NCI-H748 (cell line): ENCODE measurements around the gene RERE.
"Not testable (repeated sequence)": the region's sequence is repeated elsewhere in the genome, so short reads cannot be mapped to it uniquely, and the experiment has no call there.

ENCODE experiments used
- DNase-seq: peaks from one replicate; lab custom pipeline; 2025; ENCODE audit not compliant: unreplicated experiment; lab: John Stamatoyannopoulos, UW

The RERE gene

DNA sequence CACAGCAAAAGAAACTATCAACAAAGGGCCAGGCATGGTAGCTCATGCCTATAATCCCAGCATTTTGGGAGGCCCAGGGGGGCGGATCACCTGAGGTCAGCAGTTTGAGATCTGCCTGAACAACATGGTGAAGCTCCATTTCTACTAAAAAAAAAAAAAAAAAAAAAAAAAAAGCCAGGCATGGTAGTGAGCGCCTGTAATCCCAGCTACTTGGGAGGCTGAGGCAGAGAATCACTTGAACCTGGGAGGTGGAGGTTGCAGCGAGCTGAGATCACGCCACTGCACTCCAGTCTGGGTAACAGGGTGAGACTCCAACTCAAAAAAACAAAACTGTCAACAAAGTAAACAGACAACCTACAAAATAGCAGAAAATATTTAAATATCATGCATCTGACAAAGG lies 122.0 kb downstream of the RERE start:
- DNase-seq, result not testable (repeated sequence)

GRCh38 chr1:8693107-8693506 lies 124.3 kb downstream of the RERE start:
- no peak for DNase-seq

- no peak for DNase-seq
Observed at GRCh38 chr1:8691662-8692061, 125.8 kb downstream of the RERE start.

- DNase-seq, result no peak
Observed at GRCh38 chr1:8690253-8690525, 127.3 kb downstream of the RERE start.

DNA sequence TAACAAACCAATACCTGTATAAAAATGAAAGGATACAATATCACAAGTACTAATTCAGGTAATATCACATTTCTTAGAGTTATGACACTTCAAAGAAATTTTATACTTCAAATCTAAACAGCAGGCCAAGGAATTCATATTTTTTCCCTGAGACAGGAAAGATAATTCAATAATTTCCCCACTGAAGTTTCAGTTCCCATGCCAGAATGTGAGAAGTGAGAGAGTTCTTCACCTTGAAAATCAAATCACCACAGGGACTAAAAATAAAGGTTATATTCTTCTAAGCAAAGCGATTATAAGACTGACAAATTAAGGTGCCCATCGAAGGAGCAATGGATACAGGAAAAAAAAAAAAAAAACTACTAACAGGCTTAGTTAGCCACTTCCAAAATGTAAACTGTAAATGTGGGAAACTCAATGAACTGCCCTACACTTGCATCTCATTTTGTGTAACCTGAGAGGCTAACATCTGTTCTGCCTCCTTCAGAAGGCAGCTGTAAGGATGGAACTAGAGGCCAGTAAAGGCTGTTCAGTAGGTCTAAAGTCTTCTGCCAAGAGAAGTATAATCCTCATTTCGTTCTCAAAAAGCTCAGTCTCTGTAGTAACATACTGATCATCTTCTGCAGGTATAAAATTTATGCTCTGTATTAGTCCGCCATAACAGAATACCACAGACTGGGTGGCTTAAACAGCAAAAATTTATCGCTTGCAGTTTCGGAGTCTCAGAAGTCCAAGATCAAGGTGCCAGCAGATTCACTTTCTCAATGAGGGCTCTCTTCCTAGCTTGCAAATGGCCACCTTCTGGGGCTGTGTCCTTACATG lies 127.8 kb downstream of the RERE start:
- DNase-seq, result peak; percentile 38

- DNase-seq, result no peak
Observed at GRCh38 chr1:8687538-8687937, 129.9 kb downstream of the RERE start.

- DNase-seq, result peak; percentile 28
Observed at GRCh38 chr1:8687039-8687438, 130.4 kb downstream of the RERE start.

DNA sequence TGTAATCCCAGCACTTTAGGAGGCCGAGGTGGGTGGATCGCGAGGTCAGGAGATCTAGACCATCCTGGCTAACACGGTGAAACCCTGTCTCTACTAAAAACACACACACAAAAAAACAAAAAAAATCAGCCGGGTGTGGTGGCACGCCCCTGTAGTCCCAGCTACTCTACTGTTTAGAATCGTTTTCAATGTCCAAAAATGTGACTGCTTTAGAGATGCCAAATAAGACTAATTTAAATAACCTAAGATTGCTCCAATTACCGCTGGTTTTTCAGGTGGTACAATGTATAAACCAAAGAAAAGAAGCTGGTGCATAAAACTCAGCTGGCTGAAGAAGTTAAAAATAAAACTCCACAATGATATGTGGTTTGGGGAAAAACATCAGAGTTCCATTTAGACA lies 132.0 kb downstream of the RERE start:
- DNase-seq, result no peak

DNA sequence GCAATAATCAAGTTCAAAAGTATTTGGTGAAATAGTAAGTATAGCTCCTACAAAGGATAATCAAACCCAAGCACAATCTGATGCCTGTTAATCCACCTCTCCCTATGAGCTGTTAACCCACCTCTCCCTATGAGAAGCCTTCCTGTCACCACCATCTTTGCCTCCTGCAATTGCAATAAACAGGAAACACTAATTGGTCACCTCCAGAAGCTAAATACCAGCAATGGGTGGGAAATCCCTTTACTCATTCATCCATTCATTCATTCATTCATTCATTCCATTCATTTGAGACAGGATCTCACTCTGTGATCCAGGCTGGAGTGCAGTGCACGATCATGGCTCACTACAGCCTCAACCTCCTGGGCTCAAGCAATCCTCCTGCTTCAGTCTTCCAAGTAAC lies 132.8 kb downstream of the RERE start:
- DNase-seq, result peak; percentile 14

DNA sequence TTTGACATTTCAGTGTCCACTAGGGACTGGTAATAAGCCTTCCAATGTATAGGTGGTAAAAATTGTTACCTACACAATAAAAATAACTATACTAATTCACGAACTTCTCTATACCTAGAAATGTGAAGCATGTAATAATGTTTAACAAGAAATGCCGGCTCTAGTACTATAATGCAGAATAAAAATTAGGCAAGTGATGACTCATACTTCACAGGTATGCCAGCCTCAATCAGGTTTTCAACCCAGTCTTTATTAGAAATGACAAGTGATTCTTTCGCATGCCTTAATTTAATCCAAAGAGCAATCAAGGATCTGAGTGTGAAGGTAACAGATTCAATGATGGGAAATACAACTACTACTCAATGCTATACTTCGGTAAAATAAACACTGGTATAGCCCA lies 134.9 kb downstream of the RERE start:
- no peak for DNase-seq

DNA sequence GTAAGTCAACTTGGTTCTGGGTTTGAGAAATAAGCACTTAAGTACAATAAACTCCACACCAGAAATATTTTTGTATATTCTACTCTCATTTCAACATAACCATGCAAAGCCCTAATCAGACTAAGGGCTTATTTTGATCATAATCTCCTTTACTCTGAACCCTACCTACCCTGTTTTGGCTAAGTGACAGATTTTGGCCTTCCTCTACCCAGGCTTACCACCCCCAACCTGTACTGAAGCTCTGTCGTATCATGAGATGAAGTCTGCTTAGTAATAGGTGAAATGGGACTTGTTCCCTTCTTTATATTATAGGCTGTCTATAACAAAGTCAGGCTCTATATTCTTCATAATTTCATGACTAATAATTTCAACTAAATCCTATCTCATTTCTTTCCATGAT lies 135.5 kb downstream of the RERE start:
- no peak for DNase-seq

DNA sequence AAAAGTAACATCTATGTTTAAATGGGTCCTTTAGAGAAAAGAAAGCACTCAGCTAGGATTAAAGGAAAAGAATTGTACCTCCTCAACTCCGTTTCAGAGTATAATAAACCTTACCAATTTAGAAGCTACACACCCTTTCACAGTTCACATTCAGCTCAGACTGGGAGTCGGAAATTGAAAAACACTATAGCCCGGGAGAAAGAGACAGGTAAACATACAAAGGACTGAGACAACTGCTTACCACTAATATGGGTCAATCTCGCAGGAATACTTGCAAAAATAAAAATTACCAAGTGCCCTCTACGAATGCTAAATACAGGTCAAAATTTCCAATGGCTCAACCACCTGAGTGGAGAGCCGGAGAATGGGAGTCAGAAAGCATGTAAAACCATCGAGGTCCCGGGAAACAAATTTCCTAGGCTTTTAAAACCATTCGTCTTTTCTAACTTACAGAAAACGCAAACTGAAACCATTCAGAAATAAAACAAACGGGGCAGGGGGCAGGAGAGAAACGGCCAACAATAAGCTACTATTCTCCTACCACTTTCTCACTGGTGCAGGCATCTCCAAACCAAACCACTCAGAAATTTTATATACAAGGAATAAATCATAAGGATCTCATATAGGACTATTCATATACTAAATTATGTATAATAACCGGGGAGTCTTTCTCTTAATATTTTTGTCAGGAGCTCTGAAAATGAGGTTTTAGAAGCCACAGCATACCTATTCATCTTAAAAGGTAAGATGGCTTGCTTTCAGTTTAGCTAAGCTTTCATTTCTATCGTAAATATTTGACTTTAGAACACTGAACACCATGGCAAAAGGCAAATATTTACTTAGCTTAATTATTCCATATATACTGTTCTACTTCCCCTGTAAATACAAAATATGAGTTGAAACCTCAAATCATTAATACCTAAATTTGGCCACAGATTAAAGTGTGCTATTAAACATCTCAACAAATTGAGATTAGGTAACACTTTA lies 136.5 kb downstream of the RERE start:
- peak; percentile 68 for DNase-seq

- peak; percentile 46 for DNase-seq
Observed at GRCh38 chr1:8679929-8680663, 137.3 kb downstream of the RERE start.

DNA sequence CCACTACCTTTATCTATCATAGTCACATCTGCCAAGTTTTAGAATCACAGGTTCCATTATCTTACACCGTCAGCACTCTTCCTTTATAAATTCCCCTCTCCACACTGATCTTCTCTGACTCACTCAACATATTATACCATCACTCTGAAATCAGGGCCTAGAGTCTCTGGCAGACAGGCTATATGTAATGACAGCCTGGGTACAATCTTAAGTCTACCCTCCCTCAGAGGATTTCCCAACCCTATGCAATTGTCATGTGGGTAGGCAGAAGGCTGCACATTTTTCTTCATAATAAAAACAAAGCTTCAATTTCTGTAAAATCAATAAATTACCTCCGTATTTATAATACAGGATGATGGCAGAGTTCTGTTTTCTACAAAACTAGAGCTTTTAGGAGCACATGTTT lies 138.0 kb downstream of the RERE start:
- DNase-seq, result no peak

GRCh38 chr1:8678673-8679394 lies 138.6 kb downstream of the RERE start:
- DNase-seq, result no peak

DNA sequence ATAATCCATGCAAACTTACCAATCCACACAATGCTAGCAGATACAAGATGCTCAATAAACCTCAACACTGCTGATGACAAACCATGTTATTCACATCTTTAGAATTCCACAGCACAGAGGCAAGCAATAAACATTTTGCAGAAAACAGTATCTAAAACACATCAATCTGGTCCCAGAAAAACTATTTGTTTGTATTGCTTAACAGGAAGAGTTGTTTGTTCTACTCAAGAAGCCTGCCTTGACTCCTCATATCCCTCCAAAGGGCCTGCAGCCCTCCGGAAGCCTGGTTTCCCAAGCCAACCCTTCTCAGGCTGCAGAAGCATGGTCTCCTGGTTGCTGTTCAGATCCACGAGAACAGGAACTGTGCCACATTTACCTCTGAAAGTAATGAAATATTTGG lies 139.7 kb downstream of the RERE start:
- no peak for DNase-seq

GRCh38 chr1:8676813-8677212 lies 140.6 kb downstream of the RERE start:
- no peak for DNase-seq

DNA sequence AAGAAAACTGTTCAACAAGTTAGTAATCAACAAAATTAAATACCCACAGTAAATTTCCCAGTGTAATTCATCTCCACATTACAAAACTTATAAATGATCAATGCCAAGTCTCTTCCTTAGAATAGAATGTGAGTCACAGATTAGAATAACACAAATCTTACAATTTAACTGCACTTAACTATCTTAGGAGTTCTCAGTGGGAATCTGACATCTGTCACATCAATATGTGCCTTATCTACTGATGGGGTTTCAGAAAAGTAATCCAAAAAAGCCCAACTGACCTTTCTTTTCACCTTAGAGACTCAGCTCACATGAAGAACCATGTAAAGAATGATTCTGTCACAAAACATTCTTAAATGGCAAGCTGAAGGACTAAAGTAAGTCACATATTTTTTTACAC lies 141.4 kb downstream of the RERE start:
- no peak for DNase-seq

DNA sequence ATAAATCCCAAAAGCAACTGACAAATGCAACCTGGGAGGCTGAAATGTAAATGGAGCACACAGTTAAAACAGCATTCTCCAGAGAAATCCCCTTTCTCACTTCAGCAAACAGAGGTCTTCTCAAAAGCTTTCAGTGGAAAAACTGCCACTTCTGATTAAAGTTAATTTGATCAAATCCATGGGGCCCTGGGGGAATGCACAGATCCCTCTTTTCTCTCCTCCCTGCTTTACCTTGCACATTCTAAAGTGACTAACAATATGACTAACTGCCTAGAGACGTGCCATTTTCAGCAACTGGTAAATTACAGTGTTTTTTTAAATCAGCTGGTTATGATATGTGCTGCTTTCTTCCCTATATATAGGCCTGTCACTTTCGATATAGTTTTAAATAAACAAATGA lies 142.5 kb downstream of the RERE start:
- no peak for DNase-seq

- DNase-seq, result no peak
Observed at GRCh38 chr1:8674481-8674880, 143.0 kb downstream of the RERE start.
